K562 (cell line): ENCODE data around the gene FAM20C. TPM values are rescaled to one million over a fixed set of nuclear protein-coding genes. Genes with fewer than 3 reads are reported as not detected.

ENCODE experiments used
- ATAC-seq: fragments of 200-7000 bp; cut with Tn5 transposase; 3 replicates; pipeline ENCODE4 v1.9.1; 2020; ENCODE audit warnings: moderate library complexity
- BruUV-seq: library from RNA; stranded (reverse); fragments of 400-500 nt; replicated peaks from 2 replicates; lab custom pipeline; 2021; lab: Mats Ljungman, UMichigan
- CTCF ChIA-PET: fragments of 300-600 bp; formaldehyde crosslinking; extraction: SDS; loops from one replicate; lab custom pipeline; 2021; ENCODE audit warnings: low intra/inter-chr PET ratio; lab: Yijun Ruan, JAX
- POLR2A ChIA-PET: fragments of 300-600, 350-650 bp; sonication (Branson Sonifier 250); formaldehyde crosslinking; extraction: SDS; loops from one replicate; lab custom pipeline; 2021; ENCODE audit warnings: antibody characterized with exemption, inconsistent platforms; lab: Yijun Ruan, JAX
- DNase-seq, 4 experiments: peaks; one replicate each; pipeline versions ENCODE4 v3.0.0 to v3.0.0-alpha.2; 2011 to 2018; ENCODE audit warnings: low spot score in 3 of 4, mixed read lengths in 3 of 4; ENCODE audit errors: extremely low read depth in 1 of 4
- FAIRE-seq: peaks from 2 replicates; lab custom pipeline; 2011; peaks lifted over from hg19 to GRCh38; lab: Jason Lieb, UNC
- H2AFZ ChIP-seq: 2 replicates; pipeline ENCODE4 v1.6.0; 2011; ENCODE audit warnings: low read depth, low read length, control low read depth, inconsistent platforms
- H3K27ac ChIP-seq: fragments of 200-600 bp; 3 replicates; pipeline ENCODE4 v1.8.0; 2011; ENCODE audit warnings: low read depth, mild to moderate bottlenecking, control low read depth, inconsistent platforms, low read length, moderate library complexity, mixed read lengths; ENCODE audit errors: extremely low read depth
- H3K27me3 ChIP-seq, 2 experiments: fragments of 300-600 bp in 1 of 2; 2 replicates in 1 of 2; 3 replicates in 1 of 2; pipeline versions ENCODE4 v1.6.0 to v1.8.0; 2011; ENCODE audit warnings: inconsistent platforms in 2 of 2, low read length in 2 of 2, mild to moderate bottlenecking in 1 of 2, mixed read lengths in 1 of 2, moderate library complexity in 1 of 2; ENCODE audit not compliant: control insufficient read depth in 2 of 2, insufficient read depth in 2 of 2
- H3K36me3 ChIP-seq: fragments of 300-600 bp; 3 replicates; pipeline ENCODE4 v1.8.0; 2011; ENCODE audit warnings: mild to moderate bottlenecking, low read length, inconsistent platforms; ENCODE audit not compliant: control insufficient read depth, insufficient read depth
- H3K4me1 ChIP-seq, 2 experiments: fragments of 200-600 bp in 1 of 2; replicated peaks in 1 of 2; 2 replicates in 1 of 2; 3 replicates in 1 of 2; pipeline versions ENCODE4 v1.5.1 to v1.8.0; 2011; ENCODE audit warnings: inconsistent platforms in 2 of 2, low read length in 2 of 2, mild to moderate bottlenecking in 1 of 2, mixed read lengths in 1 of 2, moderate library complexity in 1 of 2; ENCODE audit not compliant: control insufficient read depth in 2 of 2, insufficient read depth in 2 of 2
- H3K4me2 ChIP-seq: 2 replicates; pipeline ENCODE4 v1.6.1; 2011; ENCODE audit warnings: low read length, control low read depth, inconsistent platforms, mixed read lengths; ENCODE audit not compliant: insufficient read depth
- H3K4me3 ChIP-seq: fragments of 200-600 bp; sonication (generic), shearing (Covaris generic); 2 replicates; pipeline ENCODE4 v1.5.1; 2016; ENCODE audit warnings: control low read depth, inconsistent platforms
- H3K79me2 ChIP-seq: fragments of 200-600 bp; 3 replicates; pipeline ENCODE4 v1.8.0; 2011; ENCODE audit warnings: low read length, inconsistent platforms; ENCODE audit not compliant: control insufficient read depth, insufficient read depth
- H3K9ac ChIP-seq, 2 experiments: 2 replicates each; pipeline versions ENCODE4 v1.6.0 to v1.6.1; 2011; ENCODE audit warnings: low read depth in 2 of 2, low read length in 2 of 2, control low read depth in 1 of 2, inconsistent platforms in 1 of 2, mild to moderate bottlenecking in 1 of 2, mixed read lengths in 1 of 2; ENCODE audit not compliant: insufficient read depth in 1 of 2
- H3K9me1 ChIP-seq: one replicate; pipeline ENCODE4 v1.6.0; 2011; ENCODE audit warnings: inconsistent platforms, mild to moderate bottlenecking, low read length, moderate library complexity; ENCODE audit not compliant: control insufficient read depth, insufficient read depth
- H3K9me3 ChIP-seq: replicated peaks from 2 replicates; pipeline ENCODE4 v1.5.1; 2011; ENCODE audit warnings: low read depth, low read length, inconsistent platforms; ENCODE audit not compliant: control insufficient read depth, insufficient read depth
- H4K20me1 ChIP-seq: replicated peaks from 2 replicates; pipeline ENCODE4 v1.6.1; 2011; ENCODE audit warnings: low read length, inconsistent platforms, mixed read lengths; ENCODE audit not compliant: control insufficient read depth, insufficient read depth
- ARID3B ChIP-seq: fragments of 250-450 bp; sonication (Bioruptor Pico); IDR thresholded peaks from 2 replicates; pipeline ENCODE4 v1.4.0; 2020; ENCODE audit warnings: borderline replicate concordance
- CHD1 ChIP-seq: fragments of 200-600 bp; sonication (generic); IDR thresholded peaks from one replicate; pipeline ENCODE4 v1.6.1; 2012; ENCODE audit warnings: mild to moderate bottlenecking, moderate library complexity, low read length, inconsistent platforms
- CHD2 ChIP-seq: IDR thresholded peaks from 2 replicates; pipeline ENCODE4 v1.6.1; 2011; ENCODE audit warnings: low read depth, low read length
- CTCFL ChIP-seq: IDR thresholded peaks from 2 replicates; pipeline ENCODE4 v1.6.1; 2011; ENCODE audit warnings: borderline replicate concordance, low read depth, mild to moderate bottlenecking, moderate library complexity, low read length; ENCODE audit not compliant: insufficient read depth, poor library complexity, severe bottlenecking
- ETS1 ChIP-seq: conservative IDR thresholded peaks from 2 replicates; pipeline ENCODE4 v1.6.1; 2011; ENCODE audit warnings: low read depth, mild to moderate bottlenecking, low read length; ENCODE audit not compliant: control insufficient read depth
- FOXP1 ChIP-seq: sonication (generic); formaldehyde crosslinking; IDR thresholded peaks from 2 replicates; pipeline ENCODE4 v1.8.0; 2022; ENCODE audit warnings: mild to moderate bottlenecking, missing genetic modification reagents
- GABPB1 ChIP-seq: sonication (generic); formaldehyde crosslinking; IDR thresholded peaks from 2 replicates; pipeline ENCODE4 v1.8.0; 2022; ENCODE audit warnings: mild to moderate bottlenecking, missing genetic modification reagents
- KLF13 ChIP-seq: fragments of 450-650 bp; IDR thresholded peaks from 2 replicates; pipeline ENCODE4 v1.6.1; 2016; ENCODE audit warnings: missing genetic modification characterization, low read depth, mild to moderate bottlenecking, missing compliant biosample characterization, moderate library complexity, borderline replicate concordance
- MLX ChIP-seq, 2 experiments: fragments of 450-650 bp in 1 of 2; sonication (generic) in 1 of 2; formaldehyde crosslinking; conservative IDR thresholded peaks; 2 replicates each; pipeline versions ENCODE4 v1.4.0 to v1.8.1; 2020 to 2022; ENCODE audit warnings: mild to moderate bottlenecking in 1 of 2, missing genetic modification reagents in 1 of 2
- NCOR1 ChIP-seq: fragments of 450-650 bp; IDR thresholded peaks from 2 replicates; pipeline ENCODE4 v1.6.1; 2016; ENCODE audit warnings: mild to moderate bottlenecking, moderate library complexity
- NONO ChIP-seq, 2 experiments: fragments of 200-400 bp in 1 of 2; fragments of 450-650 bp in 1 of 2; formaldehyde crosslinking in 1 of 2; IDR thresholded peaks; 2 replicates each; pipeline ENCODE4 v1.6.1; 2017; ENCODE audit warnings: low read depth in 2 of 2, mild to moderate bottlenecking in 2 of 2, moderate library complexity in 2 of 2, low read length in 1 of 2
- PRPF4 ChIP-seq: fragments of 200-400 bp; formaldehyde crosslinking; IDR thresholded peaks from one replicate; pipeline ENCODE4 v1.6.1; 2017; ENCODE audit warnings: low read length, low read depth, mild to moderate bottlenecking; ENCODE audit not compliant: insufficient read depth, poor library complexity, severe bottlenecking
- RBM39 ChIP-seq: fragments of 200-400 bp; formaldehyde crosslinking; optimal IDR thresholded peaks from 2 replicates; pipeline ENCODE3; 2018; ENCODE audit warnings: low read depth, low read length
- ZNF512 ChIP-seq: IDR thresholded peaks from 2 replicates; pipeline ENCODE4 v1.6.1; 2016; ENCODE audit warnings: missing genetic modification characterization, missing compliant biosample characterization
- ZNF785 ChIP-seq: fragments of 250-450 bp; sonication (Bioruptor Pico); IDR thresholded peaks from 2 replicates; pipeline ENCODE4 v1.4.0; 2020; ENCODE audit warnings: mild to moderate bottlenecking
- WGBS: fragments of 100-300 bp; shearing (Covaris generic); methylation state at CpG from one replicate; pipeline ENCODE4 v1.1.6; 2016; ENCODE audit warnings: low coverage, mixed read lengths; ENCODE audit not compliant: insufficient coverage; ENCODE audit errors: missing lambda C conversion rate; 5-methylcytosine and 5-hydroxymethylcytosine counted together
- in situ Hi-C: fragments of 300-500 bp; cut with MboI; formaldehyde crosslinking; loops from 4 replicates; pipeline ENCODE4 v1.15.0; 2018; ENCODE audit warnings: inconsistent platforms, mixed read lengths
- intact Hi-C: fragments of 100-400 bp; cut with micrococcal nuclease; formaldehyde crosslinking; loops from 2 replicates; pipeline ENCODE4 v1.14.2; 2022
- polyA plus RNA-seq, 8 experiments: library from polyadenylated mRNA; depleted of rRNA in 4 of 8; stranded (reverse) in 5 of 8; unstranded in 3 of 8; fragments of >200 nt; fragmentation: Nextera tagmentation in 2 of 8; fragmentation: Illumina TruSeq in 1 of 8; extraction: Ambion mirVana in 2 of 8; extraction: Trizol in 1 of 8; gene quantifications; 2 replicates each; pipeline versions ENCODE4 v1.2.1 to v1.2.3, GENCODE V29; 2011 to 2014; ENCODE audit warnings: inconsistent platforms in 1 of 8, missing spikeins in 1 of 8
- total RNA-seq, 7 experiments: library from RNA; depleted of rRNA in 6 of 7; stranded (reverse); fragments of >200 nt in 6 of 7; fragmentation: Illumina TruSeq in 2 of 7; extraction: Trizol in 2 of 7; gene quantifications; 2 replicates each; pipeline versions ENCODE4 v1.2.1 to v1.2.3, GENCODE V29; 2011 to 2021; ENCODE audit warnings: low replicate concordance in 1 of 7

Gene FAM20C
- total and polyA plus RNA-seq, 9 of the 15 experiments (the other 6 are each of a cell fraction or from before 2014, with no cell fraction given) = 0.09 TPM; not detected in 8

GRCh38 chr7:251005-251404 is 58.6 kb downstream of the FAM20C start:
- Histone ChIP-seq H3K4me1 (peaks cover 0 to 30% of the 10 kb centered on the region in 2 experiments; a peak in 2 of 5 replicates), H2AFZ (no peak overlapping the region), H3K27me3 (peaks cover 66 to 100% of the 10 kb centered on the region in 2 experiments), H3K4me3 (no peak overlapping the region), H4K20me1 (peaks cover 29% of the 10 kb centered on the region), H3K27ac (no peak overlapping the region), H3K9ac (no peak overlapping the region), H3K9me3 (no peaks in the 10 kb centered on the region), H3K36me3 (no peaks in the 10 kb centered on the region), H3K9me1 (no peaks in the 10 kb centered on the region), H3K79me2 (no peaks in the 10 kb centered on the region), H3K4me2 (no peak overlapping the region)
- WGBS = 4% methylated on average over 20 of the region's 20 CpGs
- intact Hi-C loops = no loop called here
- DNase-seq = no peak
- TF ChIP-seq GABPB1 (CRISPR knock-in tag) = no peak
- TF ChIP-seq RBM39 = no peak
- no peak for TF ChIP-seq ZNF785 (CRISPR knock-in tag)
- no peak for TF ChIP-seq MLX (CRISPR knock-in tag; conservative IDR thresholded peaks at IDR 0.05)
- no peak for TF ChIP-seq KLF13 (tag)
- no peak for TF ChIP-seq ZNF512 (tag)
- TF ChIP-seq NCOR1 = no peak
- no peak for TF ChIP-seq CHD1
- no peak for TF ChIP-seq ARID3B (CRISPR knock-in tag)
- no peak for TF ChIP-seq PRPF4
- TF ChIP-seq FOXP1 (CRISPR knock-in tag) = no peak
- TF ChIP-seq CTCFL = no peak
- TF ChIP-seq ETS1 = no peak
- no peak for TF ChIP-seq CHD2
- TF ChIP-seq NONO (IDR thresholded peaks at IDR 0.05; ENCODE audit: low read depth in 2 of 2, low read length in 1 of 2) = no peak
- BruUV-seq = no TSS peak
- FAIRE-seq = no peak
- ChIA-PET CTCF (no interaction called here), POLR2A (no interaction called here)
- in situ Hi-C loops = no loop called here
- no peak for ATAC-seq
